GM19395 (cell line): Measurements from ENCODE around the gene RALGAPA1.
"Not testable (repeated sequence)": the region's sequence is repeated elsewhere in the genome, so short reads cannot be mapped to it uniquely, and the experiment has no call there.

Experiments used
- ATAC-seq: cut with Tn5 transposase; IDR thresholded peaks from one replicate; pipeline ENCODE4 v1.9.1; 2021; ENCODE audit warnings: mild to moderate bottlenecking, moderate library complexity; ENCODE audit not compliant: unreplicated experiment

Gene RALGAPA1

DNA sequence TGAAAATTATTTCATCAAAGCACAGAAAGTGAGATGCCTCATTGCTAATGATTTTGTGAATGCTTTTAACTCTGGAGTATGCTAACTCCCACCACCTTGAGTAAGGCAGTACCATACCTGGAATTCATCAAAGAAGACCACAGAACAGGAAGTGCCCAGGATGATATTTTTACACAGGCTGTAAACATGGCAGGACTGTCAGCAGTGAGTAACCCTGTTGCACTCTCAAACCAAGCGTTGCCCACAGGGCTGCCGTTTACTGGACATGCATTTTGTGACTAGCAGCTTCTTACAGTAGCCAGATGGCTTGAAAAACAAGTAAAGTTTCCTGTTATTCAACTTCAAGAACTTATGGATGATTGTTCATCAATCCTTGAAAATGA is 42.4 kb downstream of the RALGAPA1 start:
- no peak for ATAC-seq

GRCh38 chr14:35766036-35766699 is 42.9 kb downstream of the RALGAPA1 start:
- no peak for ATAC-seq

DNA sequence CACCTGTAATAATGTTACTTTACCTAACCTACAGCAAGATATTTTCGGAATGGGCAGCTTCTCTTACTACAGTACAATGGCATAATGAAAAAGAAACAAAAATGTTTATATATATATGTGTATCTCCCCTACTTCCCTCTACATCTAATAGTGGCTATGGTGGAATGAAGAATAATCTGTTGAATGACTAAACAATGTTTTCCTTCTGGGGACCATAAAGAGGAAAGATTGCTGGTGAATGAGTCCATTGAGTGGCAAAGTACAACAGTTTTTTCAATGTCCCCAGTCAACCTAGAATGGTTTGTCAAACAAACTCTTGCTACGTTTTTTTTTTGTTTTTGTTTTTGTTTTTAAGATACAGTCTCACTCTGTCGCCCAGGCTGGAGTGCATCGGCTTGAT is 47.2 kb downstream of the RALGAPA1 start:
- no peak for ATAC-seq

DNA sequence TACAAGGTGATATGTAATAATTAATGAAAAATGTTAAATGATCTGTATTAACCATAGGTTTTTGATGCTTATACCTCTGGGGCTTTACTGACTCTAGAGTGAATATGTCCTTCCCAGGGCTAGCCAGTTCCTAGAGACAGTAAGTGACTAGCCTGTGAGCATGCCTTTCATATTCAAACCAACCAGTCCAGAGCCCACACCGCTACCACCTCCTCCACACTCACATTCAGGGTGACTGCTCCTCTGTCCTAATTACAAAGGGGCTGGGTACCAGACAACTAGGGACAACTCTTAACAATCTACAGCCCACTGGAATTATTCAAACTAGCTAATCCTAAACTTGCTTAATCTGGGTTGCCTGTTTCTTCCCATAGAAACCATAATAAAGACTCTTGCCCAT is 49.0 kb downstream of the RALGAPA1 start:
- ATAC-seq = no peak

DNA sequence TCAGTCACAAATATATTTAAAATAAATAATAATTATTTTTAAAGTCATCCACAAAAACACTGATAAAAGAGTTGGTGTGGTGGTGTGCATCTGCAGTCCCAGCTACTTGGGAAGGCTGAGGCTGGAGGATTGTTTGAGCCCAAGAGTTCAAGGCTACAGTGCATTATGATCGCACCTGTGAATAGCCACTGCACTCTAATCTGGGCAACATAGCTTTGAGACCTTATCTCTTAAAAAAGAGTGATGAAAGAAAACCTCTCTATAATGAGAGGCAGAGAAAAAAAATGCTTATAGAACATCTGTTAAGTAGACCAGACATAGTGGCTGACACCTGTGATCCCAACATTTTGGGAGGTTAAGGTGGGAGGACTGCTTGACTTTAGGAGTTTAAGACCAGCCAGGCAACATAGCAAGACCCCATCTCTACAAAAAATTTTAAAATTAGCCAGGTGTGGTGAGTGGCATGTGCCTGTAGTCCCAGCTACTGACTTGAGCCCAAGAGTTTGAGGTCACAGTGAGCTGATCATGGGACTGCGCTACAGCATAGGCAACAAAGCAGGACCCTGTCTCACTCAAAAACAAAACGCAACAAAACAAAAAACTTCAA is 50.5 kb downstream of the RALGAPA1 start:
- no peak for ATAC-seq

DNA sequence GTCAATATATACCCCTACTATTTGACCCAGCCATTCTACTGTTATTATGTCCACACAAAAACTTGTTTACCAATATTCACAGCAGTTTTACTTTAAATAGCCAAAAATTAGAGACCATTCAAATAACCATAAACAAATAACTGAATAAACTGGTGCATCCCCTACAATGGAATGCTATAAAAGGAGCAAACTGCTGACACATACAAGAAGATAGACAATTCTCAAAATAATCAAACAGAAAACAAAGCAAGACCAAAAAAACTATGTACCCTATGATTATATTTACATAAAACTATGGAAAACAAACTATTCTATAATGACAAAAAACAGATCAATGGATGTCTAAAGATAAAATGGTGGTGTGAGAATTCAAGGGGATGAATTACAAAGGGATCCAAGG is 54.4 kb downstream of the RALGAPA1 start:
- ATAC-seq = no peak

- ATAC-seq = no peak
Observed at GRCh38 chr14:35752380-35752779, 56.7 kb downstream of the RALGAPA1 start.

DNA sequence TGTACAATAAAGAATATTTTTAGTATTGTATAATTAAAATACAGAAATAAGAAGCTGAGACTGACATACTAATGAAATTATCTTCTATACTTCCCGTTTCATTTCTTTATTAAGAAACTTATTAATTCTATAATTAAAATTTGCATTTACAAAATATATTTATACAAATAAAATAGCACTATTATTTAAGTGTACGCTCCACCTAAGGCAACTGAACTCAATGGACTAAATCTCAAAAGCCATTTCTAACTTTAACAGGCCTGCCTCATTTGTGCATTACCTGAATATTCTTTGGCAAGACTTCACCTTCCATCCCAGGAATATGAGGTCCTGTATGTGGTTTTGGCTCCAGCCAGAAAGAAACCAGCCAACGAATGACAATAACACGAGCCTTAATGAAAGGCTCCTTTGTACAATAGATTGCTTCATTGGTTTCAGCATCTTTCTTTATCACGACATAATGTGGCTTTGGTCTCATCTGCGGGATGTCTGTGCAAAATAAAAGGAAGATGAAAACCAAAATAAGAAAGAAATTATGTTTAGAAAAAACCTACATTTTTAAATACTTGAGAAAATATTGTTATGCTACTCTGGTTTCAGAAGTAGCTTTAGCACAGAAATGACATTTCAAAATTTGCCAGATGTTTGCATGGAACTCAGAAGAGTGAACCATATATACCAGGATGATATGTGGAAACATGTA is 58.7 kb downstream of the RALGAPA1 start:
- ATAC-seq = no peak

DNA sequence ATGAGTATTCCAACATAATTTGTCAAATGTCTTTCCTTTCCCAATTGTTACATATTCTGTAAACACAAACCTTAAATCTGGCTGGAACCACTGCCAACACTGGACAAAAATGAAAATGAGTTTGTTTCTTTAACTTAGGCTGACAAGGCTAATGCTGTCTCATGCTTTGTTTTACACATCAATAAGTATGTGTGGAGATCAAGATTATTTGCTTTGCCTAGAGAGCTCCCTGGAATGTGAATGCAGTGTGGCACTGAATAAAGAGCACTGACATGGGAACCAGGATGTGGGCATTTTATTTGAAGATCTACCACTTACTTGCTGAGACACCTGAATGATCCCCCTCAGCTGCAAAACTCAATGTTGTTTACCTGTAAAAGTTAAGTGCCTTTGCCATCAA is 61.7 kb downstream of the RALGAPA1 start:
- no peak for ATAC-seq

DNA sequence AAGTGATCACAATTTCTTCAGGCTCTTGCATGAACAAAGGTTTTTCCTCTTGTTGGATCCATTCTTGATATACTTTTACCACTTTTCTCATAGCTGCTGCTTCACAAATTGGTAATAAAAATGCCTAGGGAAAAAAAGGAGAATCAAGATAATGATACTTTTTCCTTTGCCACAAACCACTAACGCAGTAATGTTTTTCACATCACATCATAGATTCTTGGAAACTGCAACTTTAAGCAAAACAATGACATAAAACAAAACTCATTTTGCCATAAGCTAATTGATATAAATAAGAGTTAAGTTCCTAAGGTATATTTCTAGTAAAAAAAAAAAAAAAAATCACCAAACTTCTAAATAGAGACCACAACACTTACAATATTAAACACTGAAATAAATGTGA is 66.7 kb downstream of the RALGAPA1 start:
- no peak for ATAC-seq

DNA sequence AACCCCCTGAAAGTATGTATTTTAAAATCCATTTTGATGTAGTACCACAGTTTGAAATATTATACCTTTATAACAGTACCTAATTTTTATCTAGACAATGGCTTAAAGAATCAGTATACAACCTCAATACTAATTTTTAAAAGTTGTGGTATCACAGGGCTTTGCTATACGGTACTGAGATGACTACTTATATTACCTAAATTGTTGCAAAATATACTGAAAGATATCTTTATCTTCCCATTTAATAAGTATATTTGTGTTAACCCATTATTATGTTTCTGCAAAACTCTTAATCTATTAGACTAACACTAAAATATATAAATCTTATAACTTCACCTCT is 67.1 kb downstream of the RALGAPA1 start:
- no peak for ATAC-seq

GRCh38 chr14:35741345-35742031 is 67.6 kb downstream of the RALGAPA1 start:
- no peak for ATAC-seq

DNA sequence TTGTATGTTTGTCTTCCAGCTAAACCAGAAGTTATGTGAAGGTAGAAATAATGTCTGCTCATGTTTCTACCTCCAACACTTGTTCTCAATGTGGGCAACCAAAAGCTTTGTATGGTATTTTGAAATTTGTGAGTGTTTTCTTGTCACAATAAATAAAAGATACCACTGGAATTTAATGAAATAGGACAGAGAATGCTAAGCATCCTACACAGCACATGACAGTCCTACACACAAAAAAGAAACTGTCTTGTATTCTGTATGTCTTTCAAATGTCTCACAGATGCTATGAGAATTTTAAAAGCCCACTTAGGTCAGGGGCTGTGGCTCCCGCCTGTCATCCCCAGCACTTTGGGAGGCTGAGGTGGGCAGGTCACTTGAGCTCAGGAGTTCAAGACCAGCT is 68.9 kb downstream of the RALGAPA1 start:
- no peak for ATAC-seq

GRCh38 chr14:35735163-35735562 is 73.9 kb downstream of the RALGAPA1 start:
- ATAC-seq = not testable (repeated sequence)

GRCh38 chr14:35733510-35733909 is 75.6 kb downstream of the RALGAPA1 start:
- not testable (repeated sequence) for ATAC-seq

GRCh38 chr14:35730871-35731270 is 78.2 kb downstream of the RALGAPA1 start:
- ATAC-seq = no peak

DNA sequence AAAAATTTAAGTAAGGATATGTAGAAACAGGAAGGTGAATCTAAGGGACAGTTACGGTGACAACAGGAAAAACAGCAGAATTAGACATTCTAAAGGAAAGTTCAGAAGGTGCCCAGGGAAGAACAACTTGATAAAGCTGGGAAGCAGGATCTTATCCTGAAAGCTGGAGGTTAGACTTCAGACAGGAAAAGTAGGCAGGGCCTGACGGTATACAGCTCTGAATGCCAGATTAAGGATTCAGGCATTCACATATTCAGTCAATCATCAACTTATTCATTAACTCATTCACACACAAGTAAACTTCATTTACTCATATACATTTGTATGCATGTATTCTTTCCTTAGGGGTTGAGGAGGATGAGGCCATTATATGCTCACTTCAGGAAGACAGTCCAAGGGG is 81.3 kb downstream of the RALGAPA1 start:
- no peak for ATAC-seq

DNA sequence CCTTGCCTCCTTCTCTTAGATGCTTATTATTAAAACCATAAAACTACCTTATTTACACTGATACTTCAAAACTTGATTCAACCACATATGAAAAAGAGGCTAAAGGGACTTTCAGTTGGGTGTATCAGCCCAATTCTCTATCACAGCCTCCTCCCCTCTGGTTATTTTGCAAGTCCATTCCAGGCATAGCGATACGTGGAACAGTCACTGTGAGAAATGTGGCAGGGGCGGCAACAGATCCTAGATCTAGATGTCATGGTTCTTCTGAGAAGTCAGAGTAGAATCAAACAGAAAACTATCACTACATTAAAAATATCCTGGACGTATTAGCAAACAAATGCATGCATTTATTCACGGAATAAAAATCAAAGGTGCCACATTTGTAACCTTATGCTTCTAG is 83.2 kb downstream of the RALGAPA1 start:
- ATAC-seq = no peak

GRCh38 chr14:35715079-35715478 is 94.0 kb downstream of the RALGAPA1 start:
- no peak for ATAC-seq

DNA sequence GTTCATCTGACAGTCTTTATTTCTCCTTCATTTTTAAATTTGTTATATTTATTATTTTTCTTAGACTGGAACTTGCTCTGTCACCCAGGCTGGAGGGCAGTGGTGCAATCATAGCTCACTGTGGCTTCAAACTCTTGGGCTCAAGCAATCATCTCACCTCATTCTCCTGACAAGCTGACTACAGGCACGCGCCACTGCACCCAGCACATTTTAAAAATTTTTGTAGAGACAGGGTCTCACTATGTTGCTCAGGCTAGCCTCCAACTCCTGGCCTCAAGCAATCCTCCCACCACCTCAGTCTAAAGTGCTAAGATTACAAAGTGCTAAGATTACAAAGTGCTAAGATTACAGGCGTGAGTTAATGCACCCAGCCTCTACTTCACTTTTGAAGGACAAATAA is 96.6 kb downstream of the RALGAPA1 start:
- no peak for ATAC-seq

- ATAC-seq = no peak
Observed at GRCh38 chr14:35708062-35708461, 101.0 kb downstream of the RALGAPA1 start.

GRCh38 chr14:35705636-35706035 is 103.5 kb downstream of the RALGAPA1 start:
- no peak for ATAC-seq
